Neuronal stem cell (in vitro differentiated cells): ENCODE data around the gene MEI4.
"Not testable (repeated sequence)": the region's sequence is repeated elsewhere in the genome, so short reads cannot be mapped to it uniquely, and the experiment has no call there.

ENCODE experiments used
- DNase-seq: peaks from one replicate; pipeline ENCODE4 v3.0.0-alpha.2; 2013; ENCODE audit warnings: low spot score
- H2AFZ ChIP-seq: one replicate; pipeline ENCODE4 v1.6.1; 2013; ENCODE audit warnings: mild to moderate bottlenecking, low read length, inconsistent platforms
- H2AK5ac ChIP-seq: 2 replicates; pipeline ENCODE4 v1.6.1; 2013; ENCODE audit warnings: low read depth, mild to moderate bottlenecking, inconsistent platforms, low read length, moderate library complexity, mixed read lengths
- H2BK120ac ChIP-seq: 2 replicates; pipeline ENCODE4 v1.6.1; 2013; ENCODE audit warnings: low read depth, mild to moderate bottlenecking, inconsistent platforms, low read length, moderate library complexity, mixed read lengths
- H2BK12ac ChIP-seq: one replicate; pipeline ENCODE4 v1.6.1; 2013; ENCODE audit warnings: low read length, inconsistent platforms
- H2BK15ac ChIP-seq: 2 replicates; pipeline ENCODE4 v1.6.1; 2013; ENCODE audit warnings: mild to moderate bottlenecking, low read length, inconsistent platforms, mixed read lengths
- H2BK5ac ChIP-seq: one replicate; pipeline ENCODE4 v1.6.1; 2013; ENCODE audit warnings: inconsistent platforms, mild to moderate bottlenecking, low read length, moderate library complexity
- H3K14ac ChIP-seq: one replicate; pipeline ENCODE4 v1.6.1; 2013; ENCODE audit warnings: low read length, inconsistent platforms
- H3K18ac ChIP-seq: 2 replicates; pipeline ENCODE4 v1.6.1; 2013; ENCODE audit warnings: low read length, inconsistent platforms
- H3K23ac ChIP-seq: 2 replicates; pipeline ENCODE4 v1.6.1; 2013; ENCODE audit warnings: low read depth, mild to moderate bottlenecking, mixed read lengths, low read length, inconsistent platforms; ENCODE audit not compliant: poor library complexity
- H3K27ac ChIP-seq: replicated peaks from 3 replicates; pipeline ENCODE4 v1.5.1; 2013; ENCODE audit warnings: low read length, inconsistent platforms
- H3K27me3 ChIP-seq, 3 experiments: 2 replicates each; pipeline ENCODE4 v1.6.1; 2013; ENCODE audit warnings: low read length in 3 of 3, mild to moderate bottlenecking in 2 of 3, inconsistent platforms in 1 of 3, low read depth in 1 of 3, mixed read lengths in 1 of 3, moderate library complexity in 1 of 3; ENCODE audit not compliant: control insufficient read depth in 3 of 3, insufficient read depth in 3 of 3
- H3K36me3 ChIP-seq, 2 donors: replicated peaks in 1 of 2; 2 replicates each; pipeline ENCODE4 v1.6.1; 2013; ENCODE audit warnings: low read length in 2 of 2; ENCODE audit not compliant: control insufficient read depth in 2 of 2, insufficient read depth in 2 of 2
- H3K4ac ChIP-seq: 2 replicates; pipeline ENCODE4 v1.6.1; 2013; ENCODE audit warnings: inconsistent platforms, mild to moderate bottlenecking, low read length, moderate library complexity
- H3K4me1 ChIP-seq, 2 donors: 1 replicate in 1 of 2; 2 replicates in 1 of 2; pipeline ENCODE4 v1.6.1; 2013; ENCODE audit warnings: low read length in 2 of 2, low read depth in 1 of 2; ENCODE audit not compliant: control insufficient read depth in 2 of 2, insufficient read depth in 1 of 2
- H3K4me2 ChIP-seq: one replicate; pipeline ENCODE4 v1.6.1; 2013; ENCODE audit warnings: mild to moderate bottlenecking, low read length, inconsistent platforms; ENCODE audit not compliant: insufficient read depth, poor library complexity, severe bottlenecking
- H3K4me3 ChIP-seq, 2 donors: 2 replicates each; pipeline ENCODE4 v1.5.1; 2013; ENCODE audit warnings: low read length in 2 of 2, mild to moderate bottlenecking in 2 of 2, inconsistent platforms in 1 of 2, moderate library complexity in 1 of 2
- H3K79me1 ChIP-seq: one replicate; pipeline ENCODE4 v1.6.1; 2013; ENCODE audit warnings: low read depth, mild to moderate bottlenecking, inconsistent platforms, low read length, moderate library complexity
- H3K9ac ChIP-seq: one replicate; pipeline ENCODE4 v1.6.1; 2013; ENCODE audit warnings: mild to moderate bottlenecking, low read depth, low read length, inconsistent platforms; ENCODE audit not compliant: poor library complexity
- H3K9me3 ChIP-seq, 2 donors: replicated peaks in 1 of 2; 2 replicates each; pipeline versions ENCODE3 to v1.6.1; 2013; ENCODE audit warnings: low read length in 2 of 2, mild to moderate bottlenecking in 2 of 2, inconsistent platforms in 1 of 2, low read depth in 1 of 2, mixed read lengths in 1 of 2, moderate library complexity in 1 of 2; ENCODE audit not compliant: control insufficient read depth in 2 of 2, insufficient read depth in 1 of 2
- H4K8ac ChIP-seq: one replicate; pipeline ENCODE4 v1.6.1; 2013; ENCODE audit warnings: low read depth, mild to moderate bottlenecking, inconsistent platforms, low read length, moderate library complexity
- H4K91ac ChIP-seq: one replicate; pipeline ENCODE4 v1.6.1; 2013; ENCODE audit warnings: low read length, low read depth, mild to moderate bottlenecking, inconsistent platforms; ENCODE audit not compliant: poor library complexity
- WGBS, 2 donors: extraction: QIAGEN DNeasy Blood & Tissue Kit; methylation state at CpG; one replicate each; pipeline ENCODE4 v1.1.7; 2013; ENCODE audit warnings: missing lambda C conversion rate in 2 of 2, mixed read lengths in 1 of 2; ENCODE audit not compliant: insufficient read length in 2 of 2, insufficient replicate concordance in 1 of 2; ENCODE audit errors: extremely low coverage in 2 of 2; 5-methylcytosine and 5-hydroxymethylcytosine counted together

MEI4 gene

GRCh38 chr6:77716311-77716710, 63.5 kb downstream of the MEI4 start:
- no peak for DNase-seq
- WGBS, 2 donors, result no CpG with 5 or more reads among the region's 1 CpG
- Histone ChIP-seq H3K4me1 (no peaks in the 10 kb centered on the region), H2AFZ (no peak overlapping the region), H4K8ac (no peak overlapping the region), H3K23ac (no peak overlapping the region), H2AK5ac (no peak overlapping the region), H3K27me3 (no peaks in the 10 kb centered on the region), H3K14ac (no peak overlapping the region), H2BK12ac (no peak overlapping the region), H4K91ac (no peak overlapping the region), H3K9ac (no peak overlapping the region), H3K9me3 (no peaks in the 10 kb centered on the region), H3K27ac (no peak overlapping the region), H3K18ac (no peak overlapping the region), H3K4me3 (no peak overlapping the region), H3K4ac (no peak overlapping the region), H3K4me2 (no peak overlapping the region), H2BK120ac (no peak overlapping the region), H3K79me1 (no peaks in the 10 kb centered on the region), H2BK5ac (no peak overlapping the region), H3K36me3 (no peaks in the 10 kb centered on the region), H2BK15ac (no peak overlapping the region)

DNA sequence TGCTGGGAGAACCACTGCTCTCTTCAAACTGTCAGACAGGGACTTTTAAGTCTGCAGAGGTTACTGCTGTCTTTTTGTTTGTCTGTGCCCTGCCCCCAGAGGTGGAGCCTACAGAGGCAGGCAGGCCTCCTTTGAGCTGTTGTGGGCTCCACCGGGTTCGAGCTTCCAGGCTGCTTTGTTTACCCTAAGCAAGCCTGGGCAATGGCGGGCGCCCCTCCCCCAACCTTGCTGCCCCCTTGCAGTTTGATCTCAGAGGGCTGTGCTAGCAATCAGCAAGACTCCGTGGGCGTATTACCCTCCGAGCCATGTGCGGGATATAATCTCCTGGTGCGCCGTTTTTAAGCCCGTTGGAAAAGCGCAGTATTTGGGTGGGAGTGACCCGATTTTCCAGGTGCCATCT, 83.2 kb downstream of the MEI4 start:
- H2AK5ac ChIP-seq, H3K4me2 ChIP-seq, H2BK5ac ChIP-seq, H4K91ac ChIP-seq, H3K4me1 ChIP-seq, H3K9ac ChIP-seq, H4K8ac ChIP-seq, H2BK15ac ChIP-seq, H2BK120ac ChIP-seq, H3K36me3 ChIP-seq, H3K18ac ChIP-seq, H3K14ac ChIP-seq, H3K4ac ChIP-seq, H3K4me3 ChIP-seq, H3K27ac ChIP-seq, H3K27me3 ChIP-seq, H3K79me1 ChIP-seq, H2BK12ac ChIP-seq, DNase-seq, H3K23ac ChIP-seq, H2AFZ ChIP-seq, H3K9me3 ChIP-seq: not testable (repeated sequence)
- no CpG with 5 or more reads among the region's 13 CpGs for WGBS, 2 donors

DNA sequence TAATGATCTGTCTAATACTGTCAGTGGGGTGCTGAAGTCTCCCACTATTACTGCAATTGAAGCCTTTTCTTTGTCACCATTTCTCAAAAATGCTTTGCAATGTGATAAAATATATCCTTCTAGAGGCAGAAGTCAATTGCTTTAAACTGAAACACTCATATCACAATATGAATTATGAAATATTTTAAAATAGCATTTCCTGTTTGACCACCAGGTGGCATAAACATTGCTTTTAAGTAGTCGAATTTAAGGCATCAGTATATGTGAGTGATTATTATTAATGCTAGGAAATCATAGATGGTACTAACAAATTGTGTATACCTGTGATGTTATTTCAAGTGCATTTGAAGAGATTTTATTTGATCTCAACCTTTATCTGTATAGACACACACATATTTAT, 87.5 kb downstream of the MEI4 start:
- H4K91ac ChIP-seq, result no peak overlapping the region
- no peak overlapping the region for H3K9ac ChIP-seq
- no peak overlapping the region for H3K27ac ChIP-seq
- H3K36me3 ChIP-seq, result no peaks in the 10 kb centered on the region
- H2BK12ac ChIP-seq, result no peak overlapping the region
- no peak overlapping the region for H3K4me3 ChIP-seq
- H2BK15ac ChIP-seq, result no peak overlapping the region
- H3K4ac ChIP-seq, result no peak overlapping the region
- no peak overlapping the region for H2AK5ac ChIP-seq
- no peak overlapping the region for H4K8ac ChIP-seq
- no peak overlapping the region for H2BK5ac ChIP-seq
- no CpG with 5 or more reads among the region's 1 CpG for WGBS, 2 donors
- H2AFZ ChIP-seq, result no peak overlapping the region
- H3K9me3 ChIP-seq, result no peaks in the 10 kb centered on the region
- H3K23ac ChIP-seq, result no peak overlapping the region
- H3K4me1 ChIP-seq, result no peaks in the 10 kb centered on the region
- no peaks in the 10 kb centered on the region for H3K79me1 ChIP-seq
- no peak overlapping the region for H3K14ac ChIP-seq
- H3K18ac ChIP-seq, result no peak overlapping the region
- DNase-seq, result no peak
- no peaks in the 10 kb centered on the region for H3K27me3 ChIP-seq
- H3K4me2 ChIP-seq, result no peak overlapping the region
- H2BK120ac ChIP-seq, result no peak overlapping the region

- not testable (repeated sequence) for H4K91ac ChIP-seq, H3K9ac ChIP-seq, H2AFZ ChIP-seq, H3K23ac ChIP-seq, DNase-seq, H3K9me3 ChIP-seq, H2BK5ac ChIP-seq, H3K36me3 ChIP-seq, H2AK5ac ChIP-seq, H3K27me3 ChIP-seq, H3K79me1 ChIP-seq, H2BK120ac ChIP-seq, H2BK15ac ChIP-seq, H3K4me2 ChIP-seq, H3K4me1 ChIP-seq, H3K18ac ChIP-seq, H4K8ac ChIP-seq, H2BK12ac ChIP-seq, H3K27ac ChIP-seq, H3K4ac ChIP-seq, H3K14ac ChIP-seq, H3K4me3 ChIP-seq
- WGBS, 2 donors, result no CpG with 5 or more reads among the region's 1 CpG
Observed at GRCh38 chr6:77752156-77752555, 99.3 kb downstream of the MEI4 start.
